GM12872 (cell line): ENCODE measurements around the gene NOC2L.

Experiments used
- TF ChIP-seq, protein P1 (sequence below): IDR thresholded peaks from 3 replicates; pipeline ENCODE4 v1.5.1; 2011; ENCODE audit warnings: low read depth, mild to moderate bottlenecking, low read length, moderate library complexity; ENCODE audit not compliant: insufficient read depth

NOC2L gene

DNA sequence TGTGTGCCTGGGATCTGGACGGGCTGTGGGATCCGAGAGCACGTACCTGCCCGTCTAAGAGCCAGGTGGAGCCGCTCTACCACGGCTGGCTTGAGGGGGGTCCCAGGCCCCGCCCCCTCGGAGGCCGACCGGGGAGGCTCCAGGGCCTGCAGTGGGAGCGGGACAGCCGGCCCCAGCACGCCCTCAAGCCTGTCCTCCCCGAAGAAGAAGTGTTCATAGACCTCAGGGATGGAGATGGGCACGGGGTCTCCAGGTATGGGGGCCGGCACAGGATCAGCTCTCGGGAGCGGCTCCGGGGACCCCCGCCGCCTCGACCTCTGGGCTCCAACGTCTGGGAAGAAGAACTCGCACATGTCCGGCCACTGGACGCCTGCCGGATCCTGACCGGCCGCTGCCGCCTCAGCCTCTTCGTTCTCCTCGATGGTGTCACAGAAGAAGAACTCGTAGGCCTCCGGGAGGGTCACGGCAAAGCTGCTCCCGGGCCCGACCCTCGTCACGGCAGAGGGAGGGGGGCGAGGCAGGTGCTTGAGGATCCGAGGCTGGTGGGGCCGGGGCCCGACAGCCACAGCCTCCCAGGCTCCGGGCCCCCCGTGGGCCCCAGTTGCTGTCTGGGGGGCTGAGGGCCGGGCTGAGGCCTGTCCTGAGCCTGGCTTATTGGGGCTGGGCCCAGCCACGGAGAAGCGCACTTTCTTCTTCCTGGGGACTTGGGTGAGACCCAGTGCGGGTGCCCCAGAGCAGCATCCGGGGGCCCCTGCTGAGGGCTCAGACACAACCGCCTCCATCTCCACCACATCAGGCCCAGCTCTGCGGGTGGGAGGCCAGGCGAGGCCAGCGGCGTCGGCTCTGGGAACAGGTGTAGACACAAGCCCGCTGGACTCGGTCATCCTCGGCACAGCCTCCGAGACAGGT lies 20.0 kb upstream of the NOC2L start:
- TF ChIP-seq, protein P1, sequence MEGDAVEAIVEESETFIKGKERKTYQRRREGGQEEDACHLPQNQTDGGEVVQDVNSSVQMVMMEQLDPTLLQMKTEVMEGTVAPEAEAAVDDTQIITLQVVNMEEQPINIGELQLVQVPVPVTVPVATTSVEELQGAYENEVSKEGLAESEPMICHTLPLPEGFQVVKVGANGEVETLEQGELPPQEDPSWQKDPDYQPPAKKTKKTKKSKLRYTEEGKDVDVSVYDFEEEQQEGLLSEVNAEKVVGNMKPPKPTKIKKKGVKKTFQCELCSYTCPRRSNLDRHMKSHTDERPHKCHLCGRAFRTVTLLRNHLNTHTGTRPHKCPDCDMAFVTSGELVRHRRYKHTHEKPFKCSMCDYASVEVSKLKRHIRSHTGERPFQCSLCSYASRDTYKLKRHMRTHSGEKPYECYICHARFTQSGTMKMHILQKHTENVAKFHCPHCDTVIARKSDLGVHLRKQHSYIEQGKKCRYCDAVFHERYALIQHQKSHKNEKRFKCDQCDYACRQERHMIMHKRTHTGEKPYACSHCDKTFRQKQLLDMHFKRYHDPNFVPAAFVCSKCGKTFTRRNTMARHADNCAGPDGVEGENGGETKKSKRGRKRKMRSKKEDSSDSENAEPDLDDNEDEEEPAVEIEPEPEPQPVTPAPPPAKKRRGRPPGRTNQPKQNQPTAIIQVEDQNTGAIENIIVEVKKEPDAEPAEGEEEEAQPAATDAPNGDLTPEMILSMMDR, result no peak

GRCh38 chr1:978069-978834 lies 19.2 kb upstream of the NOC2L start:
- TF ChIP-seq, protein P1, result no peak

DNA sequence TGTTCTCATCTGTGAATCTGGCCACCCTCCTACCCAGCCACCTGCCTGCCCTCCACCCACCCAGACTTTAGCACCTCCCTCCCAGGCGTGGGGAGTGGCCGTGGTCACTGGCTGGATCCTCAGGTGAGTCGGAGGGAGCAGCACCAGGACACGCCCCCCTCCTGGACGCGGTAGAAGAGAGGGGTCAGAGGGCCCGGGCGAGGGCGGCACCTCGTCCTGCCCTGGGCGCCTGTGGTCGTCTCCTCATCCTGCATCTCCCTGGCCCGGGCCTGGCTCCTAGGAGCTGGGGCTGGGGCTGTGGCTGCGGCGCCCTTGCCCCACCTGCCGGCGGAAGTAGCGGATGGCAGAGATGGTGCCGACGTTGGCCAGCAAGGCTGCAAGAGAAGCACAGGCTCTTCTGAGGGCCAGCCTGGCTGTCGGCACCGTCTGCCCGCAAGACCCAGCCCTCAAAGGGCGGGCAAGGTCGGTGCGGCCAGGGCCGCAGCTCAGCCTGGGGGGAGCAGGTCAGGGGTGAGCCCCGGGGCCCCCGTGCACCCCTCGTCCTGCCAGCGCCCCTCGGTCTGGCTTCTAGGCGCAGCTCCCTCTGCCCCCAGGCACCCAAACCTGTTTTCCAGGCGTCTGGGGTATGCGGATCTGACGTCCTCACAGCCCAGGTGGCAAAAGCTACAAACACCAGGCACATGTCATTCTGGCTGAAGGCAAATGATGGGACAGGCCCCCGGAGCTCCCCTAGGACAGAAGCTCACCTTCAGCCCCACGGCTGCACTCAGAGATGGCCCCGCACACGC lies 17.0 kb upstream of the NOC2L start:
- TF ChIP-seq, protein P1, result peak; percentile 63

DNA sequence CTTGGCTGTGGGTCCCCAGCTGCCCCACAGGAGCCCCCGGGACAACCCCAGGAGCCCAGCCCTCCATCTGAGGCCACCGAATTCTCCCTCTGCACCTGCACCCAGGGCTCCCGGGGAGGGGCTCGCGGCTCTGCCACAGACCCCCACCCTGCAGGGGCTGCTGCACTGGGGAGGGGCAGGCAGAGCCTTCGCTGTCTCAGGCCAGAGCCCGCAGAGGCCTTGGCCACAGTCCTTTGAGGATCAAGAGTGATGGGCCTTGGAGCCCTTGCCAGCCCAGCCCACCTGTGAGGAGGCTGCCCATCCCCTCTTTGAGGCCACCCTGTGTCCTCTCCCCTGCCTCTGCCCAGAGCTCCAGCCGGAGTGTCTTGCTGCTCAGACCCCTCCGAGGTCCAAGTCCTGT lies 16.3 kb upstream of the NOC2L start:
- TF ChIP-seq, protein P1, result no peak

- TF ChIP-seq, protein P1, result no peak
Measured at GRCh38 chr1:974687-975328, 15.8 kb upstream of the NOC2L start.

DNA sequence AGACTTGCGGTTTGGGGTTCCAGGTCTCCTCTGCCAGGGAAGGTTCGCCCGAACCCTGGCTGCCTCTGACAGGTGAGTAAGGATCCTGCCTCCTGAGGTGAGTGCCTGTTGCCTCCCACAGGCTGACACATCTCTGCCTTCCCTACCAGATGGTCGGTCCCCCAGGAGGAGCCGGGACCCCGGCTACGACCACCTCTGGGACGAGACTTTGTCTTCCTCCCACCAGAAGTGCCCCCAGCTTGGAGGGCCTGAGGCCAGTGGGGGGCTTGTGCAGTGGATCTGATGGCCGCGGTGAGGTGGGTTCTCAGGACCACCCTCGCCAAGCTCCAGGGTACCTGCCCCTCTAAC lies 15.2 kb upstream of the NOC2L start:
- TF ChIP-seq, protein P1, result no peak
